T47D (cell line): ENCODE measurements around the gene ETF1.

ENCODE experiments used
- DNase-seq, 2 experiments: peaks; one replicate each; pipeline versions ENCODE4 v3.0.0 to v3.0.0-alpha.2; 2011 to 2012; ENCODE audit warnings: low read depth in 1 of 2, low spot score in 1 of 2
- JUND ChIP-seq: IDR thresholded peaks from 2 replicates; pipeline ENCODE4 v1.6.1; 2012; ENCODE audit warnings: low read depth
- in situ Hi-C: cut with HindIII; loops from 2 replicates; pipeline ENCODE4 v1.10.0; 2016; ENCODE audit warnings: low sequenced_read_pairs, low pct_unique_long_range_greater_than_20kb

ETF1 gene

DNA sequence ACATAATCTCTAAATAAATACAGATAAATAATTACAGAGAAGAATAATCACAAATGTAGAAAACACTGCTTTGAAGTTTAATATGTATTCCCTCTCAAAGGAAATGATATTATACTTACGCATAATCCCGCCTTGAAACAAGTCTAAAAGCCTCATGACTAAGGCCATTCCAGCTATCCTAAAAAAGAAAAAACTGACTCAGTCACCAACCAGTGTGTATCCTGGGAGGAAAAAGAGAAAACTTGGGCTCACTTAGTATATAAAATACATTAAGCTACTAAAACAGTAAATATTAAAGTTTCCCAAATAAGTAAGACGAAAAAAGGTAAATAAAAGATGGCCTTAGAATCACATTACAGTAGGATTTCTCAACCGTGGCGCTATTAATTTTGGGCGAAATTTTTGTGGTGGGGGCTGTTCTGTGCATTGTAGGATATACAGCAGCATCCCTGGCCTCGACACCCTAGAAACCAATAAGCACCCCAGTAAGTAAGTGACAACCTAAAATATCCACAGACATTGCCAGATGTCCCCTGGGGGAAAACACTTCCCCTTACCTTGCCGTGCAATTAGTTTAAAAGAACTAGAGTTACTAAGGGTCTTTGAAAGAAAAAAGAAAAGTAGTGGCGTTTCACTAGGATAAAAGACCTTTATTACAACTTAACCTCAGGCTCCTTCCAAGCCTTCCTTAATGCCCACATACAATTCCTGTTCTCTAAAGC, 31.1 kb upstream of the ETF1 start:
- no peak for DNase-seq
- in situ Hi-C loops, result no loop called here
- TF ChIP-seq JUND, result no peak

DNA sequence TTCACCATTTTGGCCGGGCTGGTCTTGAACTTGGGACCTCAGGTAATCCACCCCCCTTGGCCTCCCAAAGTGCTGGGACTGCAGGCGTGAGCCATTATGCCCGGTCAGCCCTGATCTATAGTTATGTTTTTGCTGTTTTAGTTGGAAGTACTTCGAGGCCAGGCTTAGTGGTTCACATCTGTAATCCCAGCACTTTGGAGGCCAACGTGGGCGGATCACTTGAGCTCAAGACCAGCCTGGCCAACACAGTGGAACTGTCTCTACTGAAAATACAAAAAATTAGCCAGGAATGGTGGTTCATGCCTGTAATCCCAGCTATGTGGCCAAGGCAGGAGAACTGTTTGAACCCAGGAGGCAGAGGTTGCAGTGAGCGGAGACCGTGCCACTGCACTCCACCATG, 30.2 kb upstream of the ETF1 start:
- in situ Hi-C loops, result no loop called here
- no peak for DNase-seq
- TF ChIP-seq JUND, result no peak

GRCh38 chr5:138570871-138571270, 27.8 kb upstream of the ETF1 start:
- in situ Hi-C loops, result no loop called here
- no peak for TF ChIP-seq JUND
- no peak for DNase-seq

DNA sequence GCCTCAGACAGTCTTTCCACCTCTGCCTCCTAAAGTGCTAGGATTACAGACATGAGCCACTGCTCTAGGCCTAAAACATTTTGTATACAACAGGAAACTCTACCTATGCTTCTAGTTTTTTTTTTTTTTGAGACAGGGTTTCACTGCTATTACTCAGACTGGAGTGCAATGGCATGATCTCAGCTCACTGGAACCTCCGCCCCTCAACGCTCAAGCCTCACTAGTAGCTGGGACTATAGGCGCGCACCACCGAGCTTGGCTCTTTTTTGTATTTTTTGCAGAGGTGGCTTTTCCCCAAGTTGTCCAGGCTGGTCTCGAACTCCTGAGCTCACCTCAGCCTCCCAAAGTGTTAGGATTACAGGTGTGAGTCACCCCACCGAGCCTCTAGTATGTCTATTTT, 26.7 kb upstream of the ETF1 start:
- no peak for DNase-seq
- TF ChIP-seq JUND, result no peak
- in situ Hi-C loops, result no loop called here

GRCh38 chr5:138568061-138568824, 25.2 kb upstream of the ETF1 start:
- no peak for TF ChIP-seq JUND
- no peak for DNase-seq

DNA sequence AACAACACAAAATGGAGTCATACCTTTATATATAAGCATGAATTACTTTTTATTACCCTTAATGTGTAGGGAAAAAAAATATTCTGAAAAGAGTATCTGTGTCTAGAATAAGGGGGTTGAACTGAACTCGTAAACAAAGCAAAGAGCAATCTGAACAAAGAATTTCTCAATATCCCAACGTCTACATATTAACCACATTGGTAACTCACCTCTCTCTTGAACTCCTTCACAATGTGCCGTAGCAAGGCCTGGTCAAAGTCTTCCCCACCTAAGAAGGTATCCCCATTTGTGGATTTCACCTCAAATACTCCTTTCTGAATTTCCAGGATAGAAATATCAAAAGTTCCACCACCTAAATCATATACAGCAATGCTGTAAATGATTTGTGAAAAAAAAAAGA, 23.8 kb upstream of the ETF1 start:
- DNase-seq, result no peak
- no peak for TF ChIP-seq JUND
- in situ Hi-C loops, result no loop called here

More at GRCh38 chr5:138568061-138568824, 25.2 kb upstream of the ETF1 start:
- in situ Hi-C loops, result no loop called here

- in situ Hi-C loops, result no loop called here
- DNase-seq, result no peak
- no peak for TF ChIP-seq JUND
These were observed 22.2 kb upstream of the ETF1 start for GRCh38 chr5:138565100-138565821.

DNA sequence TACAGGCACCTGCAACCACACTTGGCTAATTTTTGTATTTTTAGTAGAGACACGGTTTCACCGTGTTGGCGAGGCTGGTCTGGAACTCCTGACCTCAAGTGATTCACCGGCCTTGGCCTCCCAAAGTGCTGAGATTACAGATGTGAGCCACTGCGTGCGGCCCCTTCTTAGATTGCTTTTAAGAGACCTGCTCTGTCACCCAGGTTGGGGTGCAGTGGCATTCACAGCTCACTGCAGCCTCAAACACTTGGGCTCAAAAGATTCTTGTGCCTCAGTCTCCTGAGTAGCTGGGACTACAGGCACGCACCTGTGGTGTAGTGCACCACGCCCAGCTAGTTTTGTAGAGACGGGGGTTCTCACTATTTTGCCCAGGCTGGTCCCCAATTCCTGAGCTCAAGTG, 21.2 kb upstream of the ETF1 start:
- in situ Hi-C loops, result no loop called here
- no peak for DNase-seq
- TF ChIP-seq JUND, result no peak

GRCh38 chr5:138563340-138564118, 20.5 kb upstream of the ETF1 start:
- no peak for DNase-seq
- in situ Hi-C loops, result no loop called here
- no peak for TF ChIP-seq JUND

- in situ Hi-C loops, result no loop called here
- no peak for TF ChIP-seq JUND
These were observed 17.9 kb upstream of the ETF1 start for GRCh38 chr5:138560971-138561370.

GRCh38 chr5:138559937-138560336, 16.9 kb upstream of the ETF1 start:
- no peak for TF ChIP-seq JUND
- peak; percentile 12 to 94 for DNase-seq
- in situ Hi-C loops, result no loop called here

More at GRCh38 chr5:138560971-138561370, 17.9 kb upstream of the ETF1 start:
- no peak for DNase-seq

- in situ Hi-C loops, result no loop called here
- no peak for TF ChIP-seq JUND
- no peak for DNase-seq
These were observed 14.6 kb upstream of the ETF1 start for GRCh38 chr5:138557677-138558076.
